HepG2 (cell line): Measurements from ENCODE around the gene MYO7B. TPM values are rescaled to one million over a fixed set of nuclear protein-coding genes. Genes with fewer than 3 reads are reported as not detected.

Experiments used
- ASH2L ChIP-seq: fragments of 300-600, 200-600 bp; sonication (generic); IDR thresholded peaks from 2 replicates; pipeline ENCODE4 v1.7.0; 2017; ENCODE audit warnings: low read depth, mild to moderate bottlenecking, moderate library complexity, mixed read lengths, low read length; ENCODE audit not compliant: insufficient read length
- ATF3 ChIP-seq: sonication (generic); formaldehyde crosslinking; IDR thresholded peaks from 2 replicates; pipeline ENCODE4 v1.4.0; 2020; ENCODE audit warnings: missing genetic modification reagents
- CREBL2 ChIP-seq: sonication (generic); formaldehyde crosslinking; IDR thresholded peaks from 2 replicates; pipeline ENCODE4 v1.8.1; 2023; ENCODE audit warnings: missing genetic modification reagents, mild to moderate bottlenecking, borderline replicate concordance
- DR1 ChIP-seq: sonication (generic); formaldehyde crosslinking; IDR thresholded peaks from 2 replicates; pipeline ENCODE4 v1.8.0; 2021; ENCODE audit warnings: mild to moderate bottlenecking, missing genetic modification reagents, inconsistent platforms
- HOXA5 ChIP-seq: sonication (generic); formaldehyde crosslinking; IDR thresholded peaks from 2 replicates; pipeline ENCODE4 v1.4.0; 2020; ENCODE audit warnings: missing genetic modification reagents
- MAF1 ChIP-seq: sonication (generic); formaldehyde crosslinking; IDR thresholded peaks from 2 replicates; pipeline ENCODE4 v1.5.0; 2020; ENCODE audit warnings: missing genetic modification reagents, borderline replicate concordance
- MEIS1 ChIP-seq: sonication (generic); formaldehyde crosslinking; IDR thresholded peaks from 2 replicates; pipeline ENCODE4 v1.9.0; 2021; ENCODE audit warnings: mild to moderate bottlenecking, missing genetic modification reagents, moderate library complexity, borderline replicate concordance
- NAIF1 ChIP-seq: sonication (generic); formaldehyde crosslinking; IDR thresholded peaks from 2 replicates; pipeline ENCODE4 v1.5.0; 2020; ENCODE audit warnings: mild to moderate bottlenecking, missing genetic modification reagents, borderline replicate concordance
- NCOA1 ChIP-seq: sonication (generic); formaldehyde crosslinking; IDR thresholded peaks from 2 replicates; pipeline ENCODE4 v1.9.0; 2021; ENCODE audit warnings: missing genetic modification reagents
- PRDM4 ChIP-seq: sonication (generic); formaldehyde crosslinking; IDR thresholded peaks from 2 replicates; pipeline ENCODE4 v1.9.0; 2021; ENCODE audit warnings: missing genetic modification reagents, borderline replicate concordance
- RARA ChIP-seq: IDR thresholded peaks from 2 replicates; pipeline ENCODE4 v1.6.1; 2016; ENCODE audit warnings: missing genetic modification reagents, missing compliant biosample characterization
- RELA ChIP-seq: sonication (generic); formaldehyde crosslinking; IDR thresholded peaks from 2 replicates; pipeline ENCODE4 v1.4.0; 2020; ENCODE audit warnings: missing genetic modification reagents
- SMYD3 ChIP-seq: sonication (generic); formaldehyde crosslinking; IDR thresholded peaks from 2 replicates; pipeline ENCODE4 v1.8.1; 2023; ENCODE audit warnings: mild to moderate bottlenecking, missing genetic modification reagents
- TEF ChIP-seq: sonication (generic); formaldehyde crosslinking; IDR thresholded peaks from 2 replicates; pipeline ENCODE4 v1.5.0; 2020; ENCODE audit warnings: missing genetic modification reagents
- TOPORS ChIP-seq: sonication (generic); formaldehyde crosslinking; IDR thresholded peaks from 2 replicates; pipeline ENCODE4 v1.8.0; 2023; ENCODE audit warnings: mild to moderate bottlenecking, missing genetic modification reagents
- ZBTB26 ChIP-seq: IDR thresholded peaks from 2 replicates; pipeline ENCODE4 v1.6.1; 2016; ENCODE audit warnings: missing compliant biosample characterization, missing genetic modification reagents, borderline replicate concordance
- ZMYM4 ChIP-seq: sonication (generic); formaldehyde crosslinking; IDR thresholded peaks from 2 replicates; pipeline ENCODE4 v1.8.1; 2023; ENCODE audit warnings: mild to moderate bottlenecking, missing genetic modification reagents
- ZNF160 ChIP-seq: sonication (generic); formaldehyde crosslinking; IDR thresholded peaks from 2 replicates; pipeline ENCODE4 v1.8.0; 2022; ENCODE audit warnings: mild to moderate bottlenecking, inconsistent platforms, missing genetic modification reagents
- ZNF234 ChIP-seq: sonication (generic); formaldehyde crosslinking; conservative IDR thresholded peaks from 2 replicates; pipeline ENCODE4 v1.5.1; 2020; ENCODE audit warnings: mild to moderate bottlenecking, missing genetic modification reagents
- ZNF263 ChIP-seq: sonication (generic); formaldehyde crosslinking; IDR thresholded peaks from 2 replicates; pipeline ENCODE4 v1.4.0; 2020; ENCODE audit warnings: missing genetic modification reagents
- ZNF331 ChIP-seq: sonication (generic); formaldehyde crosslinking; IDR thresholded peaks from 2 replicates; pipeline ENCODE4 v1.4.0; 2020; ENCODE audit warnings: missing genetic modification reagents
- ZNF766 ChIP-seq: sonication (generic); formaldehyde crosslinking; IDR thresholded peaks from 2 replicates; pipeline ENCODE4 v1.5.0; 2020; ENCODE audit warnings: missing genetic modification reagents, borderline replicate concordance
- polyA plus RNA-seq, 8 experiments: library from polyadenylated mRNA; depleted of rRNA in 3 of 8; stranded (reverse) in 7 of 8; unstranded in 1 of 8; fragments of >200 nt; fragmentation: Illumina TruSeq in 4 of 8; extraction: Trizol in 4 of 8; gene quantifications; 2 replicates each; pipeline versions ENCODE4 v1.2.1 to v1.2.3, GENCODE V29; 2011 to 2016; ENCODE audit warnings: low read depth in 4 of 8, missing spikeins in 1 of 8, mixed read lengths in 1 of 8; ENCODE audit not compliant: insufficient read depth in 1 of 8
- total RNA-seq, 5 experiments: library from RNA; depleted of rRNA; stranded (reverse); fragments of >200 nt; fragmentation: Illumina TruSeq; extraction: Trizol; gene quantifications; 2 replicates each; pipeline ENCODE4 v1.2.3, GENCODE V29; 2016; ENCODE audit warnings: low read depth in 1 of 5
- TF ChIP-seq, protein P1 (sequence below): sonication (generic); formaldehyde crosslinking; IDR thresholded peaks from 2 replicates; pipeline ENCODE4 v1.5.1; 2020; ENCODE audit warnings: missing genetic modification reagents, mild to moderate bottlenecking, borderline replicate concordance

Gene MYO7B
- total and polyA plus RNA-seq, 2 of the 13 experiments (the other 11 are each of a cell fraction or from before 2014, with no cell fraction given), result not detected

- TF ChIP-seq ASH2L (peak; percentile 79), ZNF160 (CRISPR knock-in tag) (peak; percentile 45; the same call in 1 of the 2 replicates), ZNF766 (CRISPR knock-in tag) (no peak), TOPORS (CRISPR knock-in tag) (peak; percentile 44; the same call in 1 of the 2 replicates), ZNF263 (CRISPR knock-in tag) (no peak), ZMYM4 (peak; percentile 79), CREBL2 (CRISPR knock-in tag) (peak; percentile 38; the same call in 1 of the 2 replicates), SMYD3 (CRISPR knock-in tag) (peak; percentile 96), ATF3 (CRISPR knock-in tag) (no peak), ZNF331 (CRISPR knock-in tag) (peak; percentile 24; the same call in 1 of the 2 replicates), DR1 (peak; percentile 30; the same call in 1 of the 2 replicates), ZBTB26 (CRISPR knock-in tag) (0 out of 2 replicates have a peak, but pooled peaks have one; percentile 47), NCOA1 (CRISPR knock-in tag) (peak; percentile 33; the same call in 1 of the 2 replicates), MEIS1 (CRISPR knock-in tag) (peak; percentile 71; the same call in 1 of the 2 replicates), NAIF1 (CRISPR knock-in tag) (peak; percentile 89), PRDM4 (CRISPR knock-in tag) (no peak), HOXA5 (CRISPR knock-in tag) (peak; percentile 64), TEF (CRISPR knock-in tag) (peak; percentile 44; the same call in 1 of the 2 replicates), RELA (peak; percentile 42; the same call in 1 of the 2 replicates), ZNF234 (CRISPR knock-in tag) (no peak; the same call in 1 of the 2 replicates), MAF1 (CRISPR knock-in tag) (no peak), RARA (CRISPR knock-in tag) (no peak; the same call in none of the 2 replicates)
- TF ChIP-seq, protein P1, sequence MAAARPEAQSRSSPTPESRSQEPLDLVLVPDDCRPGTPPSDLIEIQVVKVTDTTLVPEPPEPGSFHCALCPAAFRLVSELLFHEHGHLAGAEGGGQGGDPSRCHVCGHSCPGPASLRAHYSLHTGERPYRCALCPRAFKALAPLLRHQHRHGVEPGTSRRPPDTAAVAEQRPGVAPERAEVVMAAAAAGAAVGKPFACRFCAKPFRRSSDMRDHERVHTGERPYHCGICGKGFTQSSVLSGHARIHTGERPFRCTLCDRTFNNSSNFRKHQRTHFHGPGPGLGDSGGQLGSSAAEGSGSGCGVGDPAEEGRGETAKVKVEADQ (CRISPR knock-in tag), result peak; percentile 65; the same call in 1 of the 2 replicates
Observed at GRCh38 chr2:127526132-127527000, 9.1 kb upstream of the MYO7B start, which contains the start of gene IWS1 (continued).
